OCI-LY3 (cell line): ENCODE results near the gene SPG7.

Experiments used
- CTCF ChIP-seq: fragments of 200-600, 300-600 bp; sonication (generic); IDR thresholded peaks from 2 replicates; pipeline ENCODE4 v1.5.1; 2014; ENCODE audit warnings: antibody characterized with exemption, low read length, low read depth
- EZH2phosphoT487 ChIP-seq: fragments of 200-600 bp; shearing (Covaris generic); IDR thresholded peaks from 2 replicates; pipeline ENCODE4 v1.6.1; 2018; ENCODE audit warnings: antibody characterized with exemption, mixed run types, low read depth

GRCh38 chr16:89476379-89476778 lies 31.8 kb upstream of the SPG7 start:
- TF ChIP-seq CTCF (no peak), EZH2phosphoT487 (no peak)
